NCI-H2227 treated with DMSO at 0.1 percent for 48 hours (cell line): Measurements from ENCODE around the gene GAL3ST3.
"Not testable (repeated sequence)": the region's sequence is repeated elsewhere in the genome, so short reads cannot be mapped to it uniquely, and the experiment has no call there.

ENCODE experiments used
- DNase-seq: peaks from one replicate; lab custom pipeline; 2025; lab: John Stamatoyannopoulos, UW

GAL3ST3 gene

DNA sequence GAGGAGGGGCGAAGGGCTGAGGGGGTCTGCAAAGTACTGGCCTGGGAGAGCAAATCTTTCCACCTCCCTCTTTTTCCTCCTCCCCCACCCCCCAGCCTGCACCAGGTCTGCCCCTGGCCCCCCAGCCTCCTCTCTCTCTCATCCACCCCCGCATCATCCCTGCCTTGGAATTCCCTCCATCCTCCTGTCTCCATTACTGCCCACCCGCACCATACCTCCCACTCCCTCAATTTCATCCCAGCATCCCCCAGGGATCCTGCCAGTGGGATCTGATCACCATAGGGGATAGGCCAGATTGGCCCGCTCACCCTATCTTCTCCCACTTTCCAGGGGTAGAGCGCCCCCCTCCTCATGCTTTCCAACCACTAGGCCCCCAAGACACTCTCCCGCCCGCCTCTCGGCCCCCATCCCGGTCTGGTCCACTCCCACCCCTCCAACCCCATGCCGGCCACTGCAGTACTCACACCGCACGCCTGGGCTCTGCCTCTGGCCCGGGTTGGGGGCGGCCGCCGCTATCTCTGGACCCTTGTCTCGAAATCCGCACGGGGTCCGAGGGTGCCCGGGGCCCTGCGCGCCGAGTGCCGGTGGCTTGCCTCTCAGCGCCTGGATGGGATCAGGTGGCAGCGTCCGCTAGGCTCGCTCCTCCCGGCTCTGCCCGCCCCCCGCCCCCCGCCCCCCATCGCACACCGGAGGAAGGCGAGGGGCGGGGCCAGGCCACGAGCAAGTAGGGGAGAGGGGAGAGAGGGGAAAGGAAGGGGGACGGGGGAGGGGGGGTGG, at the start of gene GAL3ST3:
Gene GAL3ST3 (minus strand): TSS at position 615 of the 777 bp plus-strand sequence. CDS start 3,746 bp downstream, outside the sequence.
- peak; percentile 26 for DNase-seq

GRCh38 chr11:66092125-66092524, 43.2 kb upstream of the GAL3ST3 start:
- not testable (repeated sequence) for DNase-seq

DNA sequence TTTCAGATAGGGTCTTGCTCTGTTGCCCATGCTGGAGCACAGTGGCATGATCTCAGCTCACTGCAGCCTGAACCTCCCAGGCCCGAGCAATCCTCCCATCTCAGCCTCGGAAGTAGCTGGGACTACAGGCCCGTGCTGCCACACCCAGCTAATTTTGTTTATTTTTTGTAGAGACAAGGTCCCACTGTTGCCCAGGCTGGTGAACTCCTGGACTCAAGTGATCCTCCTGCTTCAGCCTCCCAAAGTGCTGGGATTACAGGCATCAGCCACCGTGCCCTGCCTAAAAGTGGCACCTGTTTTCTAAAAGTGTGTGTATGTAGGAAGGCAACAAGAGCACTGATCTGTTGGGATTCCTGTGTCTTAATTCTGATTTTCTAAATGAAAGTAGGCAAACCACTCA, 41.3 kb upstream of the GAL3ST3 start:
- DNase-seq: no peak

DNA sequence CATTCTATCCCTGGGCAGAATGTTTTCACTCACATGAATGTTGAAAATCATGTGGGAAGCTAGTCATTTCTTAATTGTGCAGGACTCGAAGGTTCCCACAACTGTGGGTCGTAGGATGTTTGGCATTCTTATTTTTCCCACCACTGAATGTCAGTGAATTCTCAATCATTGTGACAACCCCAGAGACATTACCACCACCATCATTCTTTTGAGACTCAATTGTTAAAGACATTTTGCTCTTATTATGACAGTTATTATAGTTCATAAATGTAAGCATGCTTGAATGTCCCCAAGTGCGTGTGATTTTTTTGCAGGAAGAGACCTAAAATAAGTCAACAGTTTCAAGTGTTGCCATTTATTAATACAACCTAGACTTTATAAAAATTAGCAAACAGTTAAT, 40.1 kb upstream of the GAL3ST3 start:
- DNase-seq: no peak

GRCh38 chr11:66087148-66087908, 38.4 kb upstream of the GAL3ST3 start:
- DNase-seq: no peak

GRCh38 chr11:66084821-66085475, 36.0 kb upstream of the GAL3ST3 start:
- DNase-seq: no peak

- no peak for DNase-seq
Measured at GRCh38 chr11:66083767-66084166, 34.8 kb upstream of the GAL3ST3 start.

- DNase-seq: peak; percentile 84
Measured at GRCh38 chr11:66082946-66083698, 34.2 kb upstream of the GAL3ST3 start.

GRCh38 chr11:66081505-66081904, 32.5 kb upstream of the GAL3ST3 start:
- DNase-seq: no peak

DNA sequence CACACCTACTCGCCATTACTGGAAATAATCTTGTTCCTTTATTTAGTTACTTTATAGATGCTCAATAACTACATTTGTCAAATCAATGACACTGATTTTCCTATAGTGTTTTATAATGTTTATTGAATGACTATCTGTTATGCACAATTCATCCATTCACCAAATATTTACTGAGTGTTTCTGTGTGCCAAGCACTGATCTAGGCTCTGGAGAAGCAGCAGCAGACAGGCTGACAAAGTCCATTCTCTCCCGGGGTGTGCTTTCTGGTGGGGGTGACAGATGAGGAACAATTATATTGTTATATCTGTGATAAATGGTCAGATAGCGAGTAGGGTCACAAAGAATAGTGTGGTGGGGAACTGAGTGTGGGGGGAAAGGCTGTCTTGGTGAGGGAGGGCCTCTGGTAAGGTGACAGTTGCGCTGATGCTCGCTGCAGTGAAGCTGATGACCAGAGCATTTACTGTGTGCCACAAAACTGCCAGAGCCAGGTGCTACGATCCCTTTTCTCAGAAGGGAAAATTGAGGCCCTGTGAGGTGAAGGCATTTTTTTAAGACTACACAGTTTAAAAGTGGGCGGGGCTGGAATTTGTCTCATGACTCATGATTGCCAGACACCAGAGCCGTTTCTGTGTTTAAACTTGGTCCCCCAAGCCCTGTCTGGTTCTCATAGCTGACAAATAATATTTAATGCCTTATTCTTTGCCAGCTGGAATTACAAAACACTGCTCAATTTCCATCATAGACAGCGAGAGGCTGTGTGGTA, 31.3 kb upstream of the GAL3ST3 start:
- DNase-seq: no peak

DNA sequence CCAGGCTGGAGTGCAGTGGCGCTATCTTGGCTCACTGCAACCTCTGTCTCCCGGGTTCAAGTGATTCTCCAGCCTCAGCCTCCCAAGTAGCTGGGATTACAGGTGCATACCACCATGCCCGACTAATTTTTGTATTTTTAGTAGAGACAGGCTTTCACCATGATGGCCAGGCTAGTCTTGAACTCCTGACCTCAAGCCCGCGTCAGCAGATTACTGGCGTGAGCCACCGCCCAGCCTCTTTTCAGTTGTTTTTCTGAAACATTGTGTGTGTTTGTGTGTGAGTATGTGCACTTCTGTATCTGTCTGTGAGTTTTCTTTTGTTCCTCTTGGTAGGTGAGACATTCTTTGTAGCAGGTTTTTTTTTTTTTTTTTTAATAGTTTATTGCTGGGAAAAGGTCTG, 30.0 kb upstream of the GAL3ST3 start:
- DNase-seq: not testable (repeated sequence)

DNA sequence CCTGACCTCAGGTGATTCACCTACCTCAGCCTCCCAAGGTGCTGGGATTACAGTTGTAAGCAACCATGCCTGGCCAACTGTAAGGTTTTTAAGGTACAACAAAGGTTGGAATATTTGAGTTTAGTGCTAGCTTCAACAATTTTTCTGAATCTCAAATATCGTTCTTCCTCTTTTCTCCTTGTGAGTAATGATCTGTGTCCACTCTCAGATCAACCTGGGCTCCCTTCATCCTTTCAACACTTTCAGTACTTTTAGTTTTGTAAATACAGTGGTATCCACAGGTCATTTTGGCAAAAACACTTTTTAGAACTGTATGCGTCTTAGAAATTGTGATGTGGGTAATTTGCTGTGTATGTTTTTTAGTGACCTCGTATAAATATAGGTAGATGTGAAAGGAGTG, 29.0 kb upstream of the GAL3ST3 start:
- DNase-seq: no peak

GRCh38 chr11:66076561-66076960, 27.6 kb upstream of the GAL3ST3 start:
- DNase-seq: no peak

- no peak for DNase-seq
Measured at GRCh38 chr11:66075273-66075672, 26.3 kb upstream of the GAL3ST3 start.

GRCh38 chr11:66073669-66074068, 24.7 kb upstream of the GAL3ST3 start:
- no peak for DNase-seq

DNA sequence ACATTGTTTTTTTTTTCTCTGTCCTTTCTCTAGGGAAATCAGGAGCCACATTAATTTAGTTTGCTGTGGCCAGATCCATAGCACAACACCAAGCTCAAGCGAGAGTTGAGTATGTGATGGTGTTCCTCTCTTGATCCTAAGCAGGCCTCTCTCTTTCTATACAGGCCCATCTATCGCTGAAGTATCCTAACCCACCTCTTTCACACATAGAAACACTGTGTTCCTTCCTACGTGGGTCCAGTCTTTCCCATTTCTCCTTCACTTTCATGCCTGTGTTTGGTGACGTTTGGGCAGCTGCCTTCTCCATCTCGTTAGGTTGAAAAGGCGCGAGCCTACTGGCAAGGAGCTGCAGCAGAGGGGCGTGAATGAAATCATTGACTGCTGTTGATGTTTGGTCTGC, 23.6 kb upstream of the GAL3ST3 start:
- DNase-seq: peak; percentile 27

DNA sequence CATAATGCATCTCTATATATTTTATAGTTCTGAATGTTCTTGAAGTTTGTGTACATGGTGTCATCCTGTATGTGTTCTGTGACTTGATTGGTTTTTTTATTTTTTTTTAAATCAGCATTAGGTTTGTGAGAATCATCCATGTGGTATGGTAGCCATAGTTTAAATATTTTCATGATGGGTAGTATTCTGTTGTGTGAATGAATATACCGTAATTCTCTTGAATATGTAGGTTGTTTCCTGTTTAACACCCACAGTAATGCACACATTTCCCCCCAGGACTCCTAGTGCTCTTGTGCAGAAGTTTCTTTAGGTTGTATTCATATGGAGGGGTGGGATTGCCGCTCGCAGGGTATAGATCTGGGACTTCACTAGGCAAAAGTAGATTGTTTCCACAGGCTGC, 23.1 kb upstream of the GAL3ST3 start:
- no peak for DNase-seq

DNA sequence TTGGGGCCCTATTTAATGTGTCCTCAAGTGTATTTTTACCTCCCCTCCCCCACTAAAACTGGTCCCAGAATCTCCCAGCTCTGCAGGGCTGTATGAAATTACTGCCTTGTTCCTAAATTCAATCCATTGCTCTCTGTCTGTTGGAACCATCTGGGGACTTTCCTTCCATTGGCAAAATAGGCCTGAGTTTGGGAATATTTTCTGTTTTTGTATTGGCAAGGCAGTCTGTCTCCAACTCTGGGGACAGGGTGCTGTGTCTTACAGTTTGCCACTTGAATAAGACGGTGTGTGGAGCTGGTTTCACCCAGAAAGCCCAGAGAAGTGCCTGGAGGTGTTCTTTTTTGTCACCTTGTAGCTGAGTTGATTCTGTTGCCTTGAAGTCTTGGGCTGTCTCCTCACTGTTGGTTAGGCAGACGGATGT, 22.4 kb upstream of the GAL3ST3 start:
- no peak for DNase-seq

GRCh38 chr11:66070604-66071380, 21.8 kb upstream of the GAL3ST3 start:
- peak; percentile 14 for DNase-seq
